GM12864 (cell line): ENCODE measurements around the gene FYCO1.

Experiments used
- DNase-seq: peaks from one replicate; pipeline ENCODE4 v3.0.0-alpha.2; 2011; ENCODE audit warnings: low read depth
- H3K4me3 ChIP-seq: 2 replicates; pipeline ENCODE4 v1.5.1; 2011; ENCODE audit warnings: mild to moderate bottlenecking, low read depth, low read length, control low read depth
- TF ChIP-seq, protein P1 (sequence below): IDR thresholded peaks from 2 replicates; pipeline ENCODE4 v1.5.1; 2011; ENCODE audit warnings: low read depth, mild to moderate bottlenecking, moderate library complexity, low read length, control low read depth, inconsistent platforms; ENCODE audit errors: missing control alignments

The FYCO1 gene

DNA sequence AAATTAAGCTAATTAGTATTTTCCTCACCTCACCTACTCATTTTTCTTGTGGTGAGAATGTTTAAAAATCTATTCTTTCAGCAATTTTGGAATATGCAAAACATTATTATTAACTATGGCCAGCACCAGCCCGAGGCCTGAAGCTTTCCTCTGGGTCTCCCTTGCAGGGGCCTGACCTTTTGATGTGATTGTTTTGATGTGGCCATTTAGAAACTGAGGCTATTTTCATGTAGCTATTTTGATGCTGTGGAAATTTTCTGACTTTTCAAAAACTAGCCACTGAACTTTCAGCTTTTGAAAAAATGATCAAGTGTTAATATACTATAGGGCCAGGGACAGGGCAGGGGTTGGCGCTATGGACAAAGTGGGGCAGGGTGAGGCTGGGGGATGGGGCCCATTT, 117.5 kb downstream of the FYCO1 start:
- no peak overlapping the region for H3K4me3 ChIP-seq
- TF ChIP-seq, protein P1, sequence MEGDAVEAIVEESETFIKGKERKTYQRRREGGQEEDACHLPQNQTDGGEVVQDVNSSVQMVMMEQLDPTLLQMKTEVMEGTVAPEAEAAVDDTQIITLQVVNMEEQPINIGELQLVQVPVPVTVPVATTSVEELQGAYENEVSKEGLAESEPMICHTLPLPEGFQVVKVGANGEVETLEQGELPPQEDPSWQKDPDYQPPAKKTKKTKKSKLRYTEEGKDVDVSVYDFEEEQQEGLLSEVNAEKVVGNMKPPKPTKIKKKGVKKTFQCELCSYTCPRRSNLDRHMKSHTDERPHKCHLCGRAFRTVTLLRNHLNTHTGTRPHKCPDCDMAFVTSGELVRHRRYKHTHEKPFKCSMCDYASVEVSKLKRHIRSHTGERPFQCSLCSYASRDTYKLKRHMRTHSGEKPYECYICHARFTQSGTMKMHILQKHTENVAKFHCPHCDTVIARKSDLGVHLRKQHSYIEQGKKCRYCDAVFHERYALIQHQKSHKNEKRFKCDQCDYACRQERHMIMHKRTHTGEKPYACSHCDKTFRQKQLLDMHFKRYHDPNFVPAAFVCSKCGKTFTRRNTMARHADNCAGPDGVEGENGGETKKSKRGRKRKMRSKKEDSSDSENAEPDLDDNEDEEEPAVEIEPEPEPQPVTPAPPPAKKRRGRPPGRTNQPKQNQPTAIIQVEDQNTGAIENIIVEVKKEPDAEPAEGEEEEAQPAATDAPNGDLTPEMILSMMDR: no peak
- no peak for DNase-seq

DNA sequence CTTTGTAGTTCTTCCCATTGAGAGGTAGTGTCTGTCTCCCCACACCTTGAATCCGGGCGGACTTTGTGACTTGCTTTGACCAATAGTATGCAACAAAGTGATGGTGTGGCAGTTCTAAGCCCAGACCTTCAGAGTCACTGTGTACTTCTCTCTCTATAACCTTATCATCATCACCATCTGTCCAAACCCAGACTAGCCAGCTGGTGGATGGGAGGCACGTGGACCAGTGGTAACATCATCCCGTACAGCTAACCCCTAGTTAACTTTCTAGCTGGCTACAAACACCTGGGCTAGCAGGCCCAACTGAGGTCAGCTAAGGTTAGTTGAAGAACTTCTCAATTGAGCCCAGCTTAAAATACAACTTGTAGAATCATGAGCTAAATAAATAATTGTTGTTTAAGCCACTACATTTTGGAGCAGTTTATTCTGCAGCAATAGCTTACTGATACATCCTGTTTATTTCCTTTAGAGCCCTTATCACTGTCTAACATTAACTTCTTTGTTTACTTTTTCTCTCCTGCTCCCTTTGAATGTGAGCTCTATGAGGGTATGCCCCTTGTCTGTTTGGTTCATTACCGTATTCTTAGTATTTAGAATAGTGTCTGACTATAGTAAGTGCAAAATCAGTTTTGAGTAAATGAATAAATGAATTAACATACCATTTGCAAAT, 120.8 kb downstream of the FYCO1 start:
- DNase-seq: no peak
- no peak overlapping the region for H3K4me3 ChIP-seq
- TF ChIP-seq, protein P1: no peak

DNA sequence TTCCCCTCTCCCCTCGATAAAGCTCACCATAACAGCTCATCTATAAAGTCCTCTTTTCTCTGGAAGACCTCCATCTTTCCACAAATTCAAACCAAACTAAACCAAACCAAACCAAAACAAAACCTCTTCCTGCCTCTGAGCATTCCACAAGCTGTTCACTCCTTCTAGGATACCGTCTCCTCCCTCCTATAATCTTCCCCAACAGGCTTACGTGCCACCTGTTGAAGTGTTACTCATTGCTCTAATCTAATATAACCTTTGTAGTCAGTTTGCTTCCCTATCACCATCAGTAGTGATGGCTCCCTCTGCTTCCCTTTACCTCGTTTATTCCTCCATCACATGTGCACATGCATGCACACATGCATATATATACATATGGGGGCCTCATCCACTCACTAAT, 122.0 kb downstream of the FYCO1 start:
- no peak for DNase-seq
- no peak overlapping the region for H3K4me3 ChIP-seq
- TF ChIP-seq, protein P1: no peak

DNA sequence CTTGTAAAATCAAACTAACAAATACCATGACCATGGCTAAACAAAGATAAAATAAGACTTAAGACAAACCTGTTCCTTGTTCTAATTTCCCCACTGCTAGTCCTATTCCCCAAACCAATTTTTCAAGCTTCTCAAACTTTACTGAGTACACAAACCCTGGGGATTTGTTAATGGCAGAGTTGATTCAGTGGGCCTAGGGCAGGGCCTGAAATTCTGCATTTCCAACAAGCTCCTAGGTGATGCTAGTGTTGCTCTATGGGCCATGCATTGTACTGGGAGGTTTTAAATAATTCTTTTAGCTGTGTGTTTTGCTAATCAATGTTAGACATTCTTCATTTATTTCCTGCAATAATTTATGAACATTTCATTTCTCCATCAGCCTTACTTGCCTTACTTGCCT, 122.6 kb downstream of the FYCO1 start:
- H3K4me3 ChIP-seq: no peak overlapping the region
- no peak for DNase-seq
- TF ChIP-seq, protein P1: no peak

DNA sequence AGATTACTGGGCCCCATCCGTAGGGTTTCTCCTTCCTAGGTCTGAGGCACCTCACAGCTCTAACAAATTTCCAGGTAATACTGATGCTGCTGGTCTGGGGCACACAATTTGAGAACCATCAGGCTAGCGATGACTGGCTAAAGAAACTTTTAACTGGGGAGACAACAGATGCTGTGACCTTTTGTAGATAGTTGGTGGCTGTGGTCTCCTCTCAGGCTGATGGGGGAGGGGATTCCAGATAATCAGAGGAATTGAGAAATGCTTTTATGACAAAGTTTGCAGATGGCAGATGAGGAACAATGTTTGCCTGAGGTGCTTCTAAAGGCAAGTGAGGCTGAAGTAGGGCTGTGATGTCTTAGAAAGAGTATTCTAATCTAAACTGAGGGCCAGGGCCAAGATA, 123.1 kb downstream of the FYCO1 start:
- no peak overlapping the region for H3K4me3 ChIP-seq
- no peak for DNase-seq
- TF ChIP-seq, protein P1: no peak

DNA sequence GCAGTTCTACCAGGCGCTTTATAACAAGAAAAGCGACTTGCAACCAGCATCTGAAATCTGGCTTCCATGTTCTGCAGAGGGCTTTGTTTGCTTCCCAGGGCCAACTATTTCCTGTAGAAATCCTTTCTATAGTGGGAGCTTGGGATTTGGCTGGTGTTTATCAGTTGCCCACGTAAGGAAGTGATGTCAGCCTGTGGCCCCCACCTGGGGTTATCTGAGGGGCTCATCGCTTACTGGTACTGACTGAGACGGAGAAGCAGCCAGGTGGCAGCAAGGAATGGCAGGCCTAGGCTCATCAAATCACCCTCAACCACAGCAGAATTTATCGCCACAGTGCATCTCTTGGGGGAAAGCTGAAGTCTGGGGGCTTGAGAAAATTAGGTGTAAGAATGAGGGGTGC, 123.8 kb downstream of the FYCO1 start:
- H3K4me3 ChIP-seq: no peak overlapping the region
- no peak for DNase-seq
- TF ChIP-seq, protein P1: no peak

DNA sequence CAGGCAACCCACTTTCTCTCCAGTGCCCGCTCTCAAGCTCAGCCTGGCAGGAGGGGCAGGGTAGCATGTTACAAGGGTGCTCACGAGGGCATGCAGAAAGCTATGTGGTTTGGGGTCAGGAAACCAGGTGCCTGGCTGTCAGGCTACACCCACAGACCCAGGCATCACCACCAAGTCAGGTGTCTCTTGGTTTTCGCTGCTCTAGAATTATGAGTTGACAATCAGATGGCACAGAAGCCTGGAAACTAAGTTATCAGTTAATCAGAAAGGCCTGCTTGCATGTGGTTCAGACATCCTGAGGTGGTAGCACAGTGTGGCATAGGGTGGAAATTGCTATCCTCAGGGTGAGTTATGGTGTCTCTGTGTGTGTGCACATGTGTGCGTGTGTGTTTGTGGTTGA, 125.5 kb downstream of the FYCO1 start:
- H3K4me3 ChIP-seq: no peak overlapping the region
- no peak for DNase-seq
- TF ChIP-seq, protein P1: no peak
